IMR-90 (cell line): Measurements from ENCODE around the gene RABIF. TPM values are rescaled to one million over a fixed set of nuclear protein-coding genes. Genes with fewer than 3 reads are reported as not detected.

Source experiments
- ATAC-seq: fragments of 200-7000 bp; cut with Tn5 transposase; 2 replicates; pipeline ENCODE4 v1.9.1; 2020; ENCODE audit warnings: low read depth, mild to moderate bottlenecking, moderate library complexity
- BruUV-seq: library from RNA; stranded (reverse); fragments of 400-500 nt; replicated peaks from 2 replicates; lab custom pipeline; 2021; lab: Mats Ljungman, UMichigan
- CTCF ChIA-PET: fragments of 300-600 bp; formaldehyde crosslinking; extraction: SDS; loops from one replicate; lab custom pipeline; 2021; ENCODE audit warnings: antibody characterized with exemption; lab: Yijun Ruan, JAX
- POLR2A ChIA-PET: fragments of 300-600 bp; sonication (Branson Sonifier 250); formaldehyde crosslinking; loops from one replicate; lab custom pipeline; 2022; ENCODE audit warnings: antibody characterized with exemption; ENCODE audit not compliant: unreplicated experiment; lab: Charles Lee
- DNase-seq: peaks from one replicate; pipeline ENCODE4 v3.0.0; 2013
- H2AFZ ChIP-seq: replicated peaks from 2 replicates; pipeline ENCODE3; 2013; ENCODE audit warnings: low read length, mild to moderate bottlenecking; ENCODE audit not compliant: poor library complexity
- H2AK5ac ChIP-seq: 2 replicates; pipeline ENCODE4 v1.6.1; 2013; ENCODE audit warnings: low read depth, low read length, inconsistent platforms
- H2AK9ac ChIP-seq: replicated peaks from 2 replicates; pipeline ENCODE3; 2013; ENCODE audit warnings: mild to moderate bottlenecking, low read depth, low read length, moderate library complexity; ENCODE audit not compliant: poor library complexity
- H2BK120ac ChIP-seq: 2 replicates; pipeline ENCODE4 v1.6.1; 2013; ENCODE audit warnings: low read depth, low read length, inconsistent platforms
- H2BK15ac ChIP-seq: 3 replicates; pipeline ENCODE4 v1.6.1; 2013; ENCODE audit warnings: low read depth, low read length, inconsistent platforms
- H2BK20ac ChIP-seq: 2 replicates; pipeline ENCODE4 v1.6.1; 2013; ENCODE audit warnings: low read depth, mild to moderate bottlenecking, inconsistent platforms, low read length, moderate library complexity
- H2BK5ac ChIP-seq: 2 replicates; pipeline ENCODE4 v1.6.1; 2013; ENCODE audit warnings: mild to moderate bottlenecking, low read depth, low read length, inconsistent platforms; ENCODE audit not compliant: poor library complexity, severe bottlenecking
- H3K14ac ChIP-seq: replicated peaks from 2 replicates; pipeline ENCODE4 v1.6.1; 2013; ENCODE audit warnings: low read depth, low read length, inconsistent platforms
- H3K18ac ChIP-seq: 2 replicates; pipeline ENCODE4 v1.6.1; 2013; ENCODE audit warnings: low read depth, low read length, control low read depth
- H3K23ac ChIP-seq: 2 replicates; pipeline ENCODE4 v1.6.1; 2013; ENCODE audit warnings: low read depth, low read length, inconsistent platforms
- H3K27ac ChIP-seq: 2 replicates; pipeline ENCODE4 v1.5.1; 2013; ENCODE audit warnings: mild to moderate bottlenecking, control low read depth, low read length; ENCODE audit not compliant: insufficient read depth
- H3K27me3 ChIP-seq: 2 replicates; pipeline ENCODE4 v1.6.1; 2013; ENCODE audit warnings: low read length; ENCODE audit not compliant: control insufficient read depth, insufficient read depth
- H3K36me3 ChIP-seq: 2 replicates; pipeline ENCODE4 v1.6.1; 2013; ENCODE audit warnings: low read length, mixed read lengths; ENCODE audit not compliant: control insufficient read depth, insufficient read depth
- H3K4ac ChIP-seq: 2 replicates; pipeline ENCODE4 v1.6.1; 2013; ENCODE audit warnings: low read depth, low read length, inconsistent platforms
- H3K4me1 ChIP-seq: 2 replicates; pipeline ENCODE4 v1.6.1; 2013; ENCODE audit warnings: low read length, mixed read lengths; ENCODE audit not compliant: control insufficient read depth, insufficient read depth
- H3K4me2 ChIP-seq: 2 replicates; pipeline ENCODE4 v1.6.1; 2013; ENCODE audit warnings: low read depth, mild to moderate bottlenecking, control low read depth, low read length, moderate library complexity
- H3K4me3 ChIP-seq: 2 replicates; pipeline ENCODE4 v1.5.1; 2013; ENCODE audit warnings: low read depth, mild to moderate bottlenecking, control low read depth, low read length, moderate library complexity; ENCODE audit not compliant: insufficient read depth
- H3K56ac ChIP-seq: 2 replicates; pipeline ENCODE4 v1.6.1; 2013; ENCODE audit warnings: low read length, inconsistent platforms; ENCODE audit not compliant: insufficient read depth; ENCODE audit errors: extremely low read depth
- H3K79me1 ChIP-seq, 2 experiments: 2 replicates each; pipeline ENCODE4 v1.6.1; 2013; ENCODE audit warnings: low read length in 2 of 2, inconsistent platforms in 1 of 2, low read depth in 1 of 2
- H3K9ac ChIP-seq: 2 replicates; pipeline ENCODE4 v1.6.1; 2013; ENCODE audit warnings: low read depth, low read length, control low read depth
- H3K9me1 ChIP-seq: 2 replicates; pipeline ENCODE4 v1.6.1; 2013; ENCODE audit warnings: low read length, inconsistent platforms; ENCODE audit not compliant: insufficient read depth
- H3K9me3 ChIP-seq: 2 replicates; pipeline ENCODE4 v1.6.1; 2013; ENCODE audit warnings: low read length; ENCODE audit not compliant: control insufficient read depth, insufficient read depth
- H4K20me1 ChIP-seq: 2 replicates; pipeline ENCODE4 v1.6.1; 2013; ENCODE audit warnings: low read length, inconsistent platforms; ENCODE audit not compliant: insufficient read depth
- H4K5ac ChIP-seq: 2 replicates; pipeline ENCODE4 v1.6.1; 2013; ENCODE audit warnings: mild to moderate bottlenecking, low read depth, low read length, control low read depth
- H4K8ac ChIP-seq, 2 experiments: 2 replicates each; pipeline ENCODE4 v1.6.1; 2013; ENCODE audit warnings: low read depth in 2 of 2, low read length in 2 of 2, control low read depth in 1 of 2, inconsistent platforms in 1 of 2
- H4K91ac ChIP-seq: 2 replicates; pipeline ENCODE4 v1.6.1; 2013; ENCODE audit warnings: low read depth, low read length, inconsistent platforms; ENCODE audit not compliant: insufficient read depth
- CEBPB ChIP-seq: IDR thresholded peaks from 2 replicates; pipeline ENCODE4 v1.6.1; 2012; ENCODE audit warnings: low read depth, low read length, improper control_type of control experiment
- CTCF ChIP-seq: conservative IDR thresholded peaks from 2 replicates; pipeline ENCODE4 v1.5.1; 2012; ENCODE audit warnings: mild to moderate bottlenecking, low read depth, low read length, improper control_type of control experiment
- ELK1 ChIP-seq: fragments of 150-350 bp; IDR thresholded peaks from 2 replicates; pipeline ENCODE4 v1.6.1; 2016; ENCODE audit warnings: low read depth, mild to moderate bottlenecking, low read length, moderate library complexity, borderline replicate concordance
- FOS ChIP-seq: fragments of 150-350 bp; IDR thresholded peaks from 2 replicates; pipeline ENCODE4 v1.6.1; 2016; ENCODE audit warnings: low read depth, low read length
- MAFK ChIP-seq: IDR thresholded peaks from 2 replicates; pipeline ENCODE4 v1.6.1; 2012; ENCODE audit warnings: low read depth, low read length, improper control_type of control experiment
- MAZ ChIP-seq: IDR thresholded peaks from 2 replicates; pipeline ENCODE4 v1.6.1; 2012; ENCODE audit warnings: low read depth, mild to moderate bottlenecking, low read length, improper control_type of control experiment, moderate library complexity, borderline replicate concordance
- MXI1 ChIP-seq: IDR thresholded peaks from 2 replicates; pipeline ENCODE4 v1.6.1; 2012; ENCODE audit warnings: low read depth, mild to moderate bottlenecking, low read length, moderate library complexity, borderline replicate concordance
- NFE2L2 ChIP-seq: fragments of 150-350 bp; IDR thresholded peaks from 2 replicates; pipeline ENCODE4 v1.6.1; 2016; ENCODE audit warnings: low read depth, mild to moderate bottlenecking, low read length
- POLR2A ChIP-seq: IDR thresholded peaks from 2 replicates; pipeline ENCODE4 v1.6.1; 2012; ENCODE audit warnings: mild to moderate bottlenecking, low read depth, low read length
- RAD21 ChIP-seq: IDR thresholded peaks from 2 replicates; pipeline ENCODE4 v1.6.1; 2012; ENCODE audit warnings: low read length, improper control_type of control experiment
- RCOR1 ChIP-seq: IDR thresholded peaks from 2 replicates; pipeline ENCODE4 v1.6.1; 2012; ENCODE audit warnings: mild to moderate bottlenecking, low read length, improper control_type of control experiment; ENCODE audit not compliant: insufficient replicate concordance
- RFX5 ChIP-seq: IDR thresholded peaks from 2 replicates; pipeline ENCODE4 v1.8.0; 2012; ENCODE audit warnings: low read depth, mild to moderate bottlenecking, low read length, moderate library complexity
- SMC3 ChIP-seq: fragments of 150-350 bp; IDR thresholded peaks from 2 replicates; pipeline ENCODE4 v1.6.1; 2016; ENCODE audit warnings: low read depth, mild to moderate bottlenecking, antibody characterized with exemption, low read length, moderate library complexity
- USF2 ChIP-seq: fragments of 150-350 bp; IDR thresholded peaks from 2 replicates; pipeline ENCODE4 v1.6.1; 2017; ENCODE audit warnings: mild to moderate bottlenecking, antibody characterized with exemption, low read length, low read depth
- WGBS, 2 experiments: methylation state at CpG; one replicate each; pipeline versions ENCODE4 v1.1.5 to v1.1.7; 2013; ENCODE audit warnings: missing lambda C conversion rate in 2 of 2; ENCODE audit not compliant: insufficient read length in 1 of 2; ENCODE audit errors: extremely low coverage in 2 of 2; 5-methylcytosine and 5-hydroxymethylcytosine counted together
- dilution Hi-C: fragments of 300-500 bp; cut with HindIII; formaldehyde crosslinking; loops from one replicate; pipeline ENCODE4 v1.14.3; 2018; ENCODE audit warnings: low sequenced_read_pairs; ENCODE audit not compliant: unreplicated experiment
- in situ Hi-C: fragments of 300-500 bp; cut with MboI; formaldehyde crosslinking; loops from 3 replicates; pipeline ENCODE4 v1.14.3; 2019; ENCODE audit warnings: low sequenced_read_pairs, inconsistent platforms, mixed read lengths
- intact Hi-C: fragments of 100-400 bp; cut with micrococcal nuclease; formaldehyde crosslinking; loops from 2 replicates; pipeline ENCODE4 v1.10.0; 2022
- polyA plus RNA-seq, 3 experiments: library from polyadenylated mRNA; depleted of rRNA; stranded (reverse); fragments of >200 nt; gene quantifications; 2 replicates each; pipeline ENCODE4 v1.2.3, GENCODE V29; 2012; ENCODE audit warnings: low replicate concordance in 1 of 3
- total RNA-seq: library from RNA; depleted of rRNA; stranded (reverse); fragments of >200 nt; gene quantifications from 2 replicates; pipeline ENCODE4 v1.2.3, GENCODE V29; 2012

RABIF gene
- total and polyA plus RNA-seq, 2 of the 4 experiments (the other 2 are of a cell fraction): 4.8 to 7.9 TPM

- no peak overlapping the region for H4K5ac ChIP-seq
- H2AK5ac ChIP-seq: no peak overlapping the region
- no peak overlapping the region for H2BK120ac ChIP-seq
- no peaks in the 10 kb centered on the region for H3K9me1 ChIP-seq
- H3K4me1 ChIP-seq: no peaks in the 10 kb centered on the region
- no peaks in the 10 kb centered on the region for H3K9me3 ChIP-seq
- H3K4me3 ChIP-seq: no peak overlapping the region
- H3K4me2 ChIP-seq: no peak overlapping the region
- H2AFZ ChIP-seq: no peak overlapping the region
- intact Hi-C loops: no loop called here
- no peak overlapping the region for H2BK5ac ChIP-seq
- ChIA-PET POLR2A (no interaction called here), CTCF (no interaction called here)
- no peak overlapping the region for H3K27ac ChIP-seq
- H4K91ac ChIP-seq: no peak overlapping the region
- H2BK20ac ChIP-seq: no peak overlapping the region
- no peaks in the 10 kb centered on the region for H4K20me1 ChIP-seq
- TF ChIP-seq CTCF (no peak), NFE2L2 (no peak), USF2 (no peak), RFX5 (no peak), MAZ (no peak), SMC3 (no peak), ELK1 (no peak), MAFK (no peak), MXI1 (no peak), POLR2A (no peak), RAD21 (no peak), RCOR1 (no peak), FOS (no peak), CEBPB (no peak)
- ATAC-seq (no peak), DNase-seq (no peak)
- H3K27me3 ChIP-seq: no peaks in the 10 kb centered on the region
- no peak overlapping the region for H3K18ac ChIP-seq
- no TSS peak for BruUV-seq
- H3K14ac ChIP-seq: no peak overlapping the region
- no peak overlapping the region for H2BK15ac ChIP-seq
- dilution Hi-C loops: no loop called here
- no peak overlapping the region for H3K56ac ChIP-seq
- peaks cover 4 to 5% of the 10 kb centered on the region in 2 experiments; a peak in 2 of 4 replicates for H3K79me1 ChIP-seq
- WGBS, 2 experiments: 100% methylated on average over 3 of the region's 7 CpGs; no CpG with 5 or more reads in 1 of the 2 experiments
- no peak overlapping the region for H4K8ac ChIP-seq
- H3K9ac ChIP-seq: no peak overlapping the region
- H2AK9ac ChIP-seq: no peak overlapping the region
- peaks cover 25% of the 10 kb centered on the region for H3K36me3 ChIP-seq
- no peak overlapping the region for H3K4ac ChIP-seq
- in situ Hi-C loops: no loop called here
- no peak overlapping the region for H3K23ac ChIP-seq
These were observed 3.6 kb upstream of the RABIF start for GRCh38 chr1:202892501-202892900.
